GM12878 (cell line): ENCODE measurements around the gene ZG16. TPM values are rescaled to one million over a fixed set of nuclear protein-coding genes. Genes with fewer than 3 reads are reported as not detected.

Experiments
- ATAC-seq: fragments of 200-7000 bp; cut with Tn5 transposase; 3 replicates; pipeline ENCODE4 v1.9.1; 2020; ENCODE audit warnings: mild to moderate bottlenecking, moderate library complexity
- BruUV-seq: library from RNA; stranded (reverse); fragments of 400-500 nt; replicated peaks from 2 replicates; lab custom pipeline; 2021; lab: Mats Ljungman, UMichigan
- CTCF ChIA-PET: fragments of 300-600 bp; sonication (Branson Sonifier 250); formaldehyde crosslinking; extraction: SDS; loops from one replicate; lab custom pipeline; 2021; ENCODE audit warnings: inconsistent platforms; lab: Yijun Ruan, JAX
- POLR2A ChIA-PET: fragments of 350-600 bp; formaldehyde crosslinking; extraction: SDS; loops from one replicate; lab custom pipeline; 2021; ENCODE audit warnings: inconsistent platforms; lab: Charles Lee
- RAD21 ChIA-PET: fragments of 300-600 bp; sonication (Branson Sonifier 250); formaldehyde crosslinking; loops from one replicate; lab custom pipeline; 2023; ENCODE audit warnings: antibody characterized with exemption; ENCODE audit not compliant: unreplicated experiment; lab: Charles Lee
- SMC1A ChIA-PET: fragments of 300-600 bp; sonication (Branson Sonifier 250); formaldehyde crosslinking; loops from one replicate; lab custom pipeline; 2023; ENCODE audit not compliant: unreplicated experiment, uncharacterized antibody; lab: Charles Lee
- DNase-seq: peaks from one replicate; pipeline ENCODE4 v3.0.0-alpha.2; 2011; ENCODE audit warnings: low read depth, low spot score
- FAIRE-seq: peaks from 3 replicates; lab custom pipeline; 2011; peaks lifted over from hg19 to GRCh38; lab: Jason Lieb, UNC
- H2AFZ ChIP-seq: 2 replicates; pipeline ENCODE4 v1.6.0; 2011; ENCODE audit warnings: low read depth, low read length, control low read depth; ENCODE audit not compliant: control insufficient read depth
- H3K27ac ChIP-seq: 2 replicates; pipeline ENCODE4 v1.5.1; 2011; ENCODE audit warnings: control low read depth; ENCODE audit not compliant: control insufficient read depth, insufficient read depth
- H3K27me3 ChIP-seq, 2 experiments: replicated peaks in 1 of 2; 2 replicates each; pipeline versions ENCODE4 v1.6.0 to v1.6.1; 2011; ENCODE audit warnings: low read length in 1 of 2; ENCODE audit not compliant: control insufficient read depth in 2 of 2, insufficient read depth in 2 of 2
- H3K36me3 ChIP-seq, 2 experiments: 2 replicates each; pipeline ENCODE4 v1.5.1; 2011; ENCODE audit warnings: low read length in 1 of 2; ENCODE audit not compliant: control insufficient read depth in 2 of 2, insufficient read depth in 2 of 2
- H3K4me1 ChIP-seq: 2 replicates; pipeline ENCODE4 v1.6.1; 2011; ENCODE audit warnings: mild to moderate bottlenecking, low read length, moderate library complexity, mixed read lengths; ENCODE audit not compliant: control insufficient read depth, insufficient read depth
- H3K4me2 ChIP-seq: 2 replicates; pipeline ENCODE4 v1.6.0; 2011; ENCODE audit warnings: control low read depth; ENCODE audit not compliant: control insufficient read depth, insufficient read depth
- H3K4me3 ChIP-seq: fragments of 200-600 bp; sonication (generic); 2 replicates; pipeline ENCODE4 v1.5.1; 2016
- H3K79me2 ChIP-seq: 2 replicates; pipeline ENCODE4 v1.6.0; 2011; ENCODE audit warnings: low read length; ENCODE audit not compliant: control insufficient read depth, insufficient read depth
- H3K9ac ChIP-seq: 2 replicates; pipeline ENCODE4 v1.8.0; 2011; ENCODE audit warnings: low read length, control low read depth, mixed read lengths; ENCODE audit not compliant: control insufficient read depth, insufficient read depth
- H3K9me3 ChIP-seq: replicated peaks from 3 replicates; pipeline ENCODE4 v1.5.1; 2011; ENCODE audit warnings: mild to moderate bottlenecking, low read length; ENCODE audit not compliant: control insufficient read depth, insufficient read depth
- H4K20me1 ChIP-seq: 2 replicates; pipeline ENCODE4 v1.6.0; 2011; ENCODE audit not compliant: control insufficient read depth, insufficient read depth
- ATF2 ChIP-seq: IDR thresholded peaks from 2 replicates; pipeline ENCODE4 v1.6.1; 2012; ENCODE audit warnings: low read length, inconsistent platforms
- CBFB ChIP-seq: IDR thresholded peaks from 2 replicates; pipeline ENCODE4 v1.6.1; 2016; ENCODE audit warnings: antibody characterized with exemption, low read depth
- CBX3 ChIP-seq: fragments of 200-600 bp; sonication (generic); IDR thresholded peaks from 2 replicates; pipeline ENCODE4 v1.6.1; 2016; ENCODE audit warnings: low read depth, borderline replicate concordance
- MXI1 ChIP-seq: fragments of 150-350 bp; IDR thresholded peaks from 2 replicates; pipeline ENCODE4 v1.6.1; 2011; ENCODE audit warnings: low read depth, mild to moderate bottlenecking, inconsistent platforms, low read length, improper control_type of control experiment
- MYC ChIP-seq: IDR thresholded peaks from 2 replicates; pipeline ENCODE4 v1.6.1; 2011; ENCODE audit warnings: mild to moderate bottlenecking, low read length, moderate library complexity, inconsistent platforms; ENCODE audit not compliant: insufficient read depth, insufficient replicate concordance, insufficient read length, severe bottlenecking
- NR2F1 ChIP-seq: fragments of 450-650 bp; conservative IDR thresholded peaks from 2 replicates; pipeline ENCODE4 v1.6.1; 2017; ENCODE audit warnings: mild to moderate bottlenecking
- POLR2AphosphoS2 ChIP-seq: IDR thresholded peaks from 2 replicates; pipeline ENCODE4 v1.6.1; 2011; ENCODE audit warnings: low read depth, mild to moderate bottlenecking, low read length, improper control_type of control experiment, moderate library complexity
- SMC3 ChIP-seq: IDR thresholded peaks from 2 replicates; pipeline ENCODE4 v1.6.1; 2011; ENCODE audit warnings: low read length, improper control_type of control experiment, borderline replicate concordance
- SUZ12 ChIP-seq: fragments of 200-600 bp; sonication (generic); IDR thresholded peaks from one replicate; pipeline ENCODE4 v1.6.1; 2018; ENCODE audit warnings: antibody characterized with exemption, mild to moderate bottlenecking; ENCODE audit not compliant: unreplicated experiment
- ZBTB11 ChIP-seq: fragments of 450-650 bp; formaldehyde crosslinking; IDR thresholded peaks from 2 replicates; pipeline ENCODE4 v1.5.0; 2022; ENCODE audit warnings: mild to moderate bottlenecking, missing genetic modification characterization
- ZNF687 ChIP-seq: fragments of 450-650 bp; IDR thresholded peaks from 2 replicates; pipeline ENCODE4 v1.6.1; 2017; ENCODE audit warnings: mild to moderate bottlenecking, moderate library complexity
- WGBS: methylation state at CpG from one replicate; pipeline ENCODE4 v1.1.6; 2016; ENCODE audit warnings: low lambda C conversion rate; ENCODE audit not compliant: insufficient replicate concordance, insufficient coverage; ENCODE audit errors: missing lambda C conversion rate; 5-methylcytosine and 5-hydroxymethylcytosine counted together
- in situ Hi-C: fragments of 300-500 bp; cut with MboI; formaldehyde crosslinking; loops from 9 replicates; pipeline ENCODE4 v1.14.3; 2018; ENCODE audit warnings: mixed read lengths
- intact Hi-C: fragments of 100-400 bp; cut with micrococcal nuclease; formaldehyde crosslinking; loops from one replicate; pipeline ENCODE4 v1.14.2; 2022; ENCODE audit not compliant: unreplicated experiment
- polyA plus RNA-seq, 11 experiments: library from polyadenylated mRNA; depleted of rRNA in 4 of 11; unstranded in 6 of 11; stranded (reverse) in 5 of 11; fragments of >200 nt; fragmentation: Nextera tagmentation in 4 of 11; fragmentation: Illumina TruSeq in 1 of 11; extraction: Ambion mirVana in 4 of 11; extraction: Trizol in 1 of 11; gene quantifications; 1 replicate in 1 of 11; 2 replicates in 10 of 11; pipeline versions ENCODE4 v1.2.1 to v1.2.3, GENCODE V29; 2011 to 2016; ENCODE audit warnings: inconsistent platforms in 2 of 11, missing spikeins in 2 of 11, low read depth in 1 of 11
- total RNA-seq, 4 experiments: library from RNA; depleted of rRNA in 3 of 4; stranded (reverse); fragments of >200 nt in 3 of 4; fragmentation: Illumina TruSeq in 1 of 4; extraction: Trizol in 1 of 4; gene quantifications; 2 replicates each; pipeline versions ENCODE4 v1.2.1 to v1.2.3, GENCODE V29; 2013 to 2021

ZG16 gene
- total and polyA plus RNA-seq, 10 of the 15 experiments (the other 5 are each of a cell fraction or from before 2014, with no cell fraction given) = not detected

- intact Hi-C loops (no loop called here), in situ Hi-C loops (no loop called here)
- Histone ChIP-seq H3K9ac (no peak overlapping the region), H3K79me2 (peaks cover 5% of the 10 kb centered on the region), H3K4me2 (no peak overlapping the region), H3K9me3 (no peaks in the 10 kb centered on the region), H3K36me3 (peaks cover 8 to 11% of the 10 kb centered on the region in 2 experiments; a peak in 3 of 4 replicates), H3K4me3 (no peak overlapping the region), H4K20me1 (no peaks in the 10 kb centered on the region), H2AFZ (no peak overlapping the region), H3K27ac (no peak overlapping the region), H3K4me1 (0 out of 2 replicates have a peak, but pooled peaks cover under 1% of the 10 kb centered on the region), H3K27me3 (no peaks in the 10 kb centered on the region)
- ChIA-PET RAD21 (no interaction called here), POLR2A (no interaction called here), SMC1A (no interaction called here), CTCF (no interaction called here)
- no TSS peak for BruUV-seq
- ATAC-seq (no peak), FAIRE-seq (no peak), DNase-seq (no peak)
- TF ChIP-seq ZBTB11 = no peak
- no peak for TF ChIP-seq POLR2AphosphoS2
- no peak for TF ChIP-seq ATF2
- TF ChIP-seq SMC3 = no peak
- no peak for TF ChIP-seq ZNF687
- TF ChIP-seq CBX3 = no peak
- TF ChIP-seq MXI1 = no peak
- no peak for TF ChIP-seq CBFB
- TF ChIP-seq SUZ12 = no peak
- TF ChIP-seq MYC = no peak
- TF ChIP-seq NR2F1 = no peak
- 95% methylated on average over 9 of the region's 11 CpGs for WGBS
These were observed 52.7 kb downstream of the ZG16 start for GRCh38 chr16:29830774-29831173.
